ENCODE measurements around the gene CAB39.

GRCh38 chr2:230775737-230776136 lies 63.1 kb downstream of the CAB39 start:
- TF ChIP-seq CTCF (conservative IDR thresholded peaks at IDR 0.05 in 1 of 2, IDR thresholded peaks at IDR 0.05 in 1 of 2; ENCODE audit: low read depth in 1 of 2, low read length in 2 of 2) (no peak), EZH2 (IDR thresholded peaks at IDR 0.05; ENCODE audit: low read length, missing control alignments) (no peak)

All from fibroblast of lung (primary cell).